Esophagus muscularis mucosa (tissue), 4 donors: ENCODE results near the gene ST7L. TPM values are rescaled to one million over a fixed set of nuclear protein-coding genes. Genes with fewer than 3 reads are reported as not detected.

Source experiments
- DNase-seq: peaks from one replicate; pipeline ENCODE4 v3.0.0-alpha.2; 2017; ENCODE audit errors: extremely low spot score
- H3K27ac ChIP-seq, 4 donors: fragments of 200-600 bp; sonication (generic); replicated peaks in 1 of 4; 1 replicate in 3 of 4; 2 replicates in 1 of 4; pipeline ENCODE4 v1.5.1; 2016 to 2019; ENCODE audit warnings: mild to moderate bottlenecking in 1 of 4
- H3K27me3 ChIP-seq, 4 donors: fragments of 200-600 bp; sonication (generic); one replicate each; pipeline versions ENCODE4 v1.5.1 to v1.6.0; 2016 to 2019
- H3K36me3 ChIP-seq, 4 donors: fragments of 200-600 bp; sonication (generic); one replicate each; pipeline ENCODE4 v1.5.1; 2016 to 2019
- H3K4me1 ChIP-seq, 4 donors: fragments of 200-600 bp; sonication (generic); one replicate each; pipeline ENCODE4 v1.5.1; 2016 to 2019
- H3K4me3 ChIP-seq, 4 donors: fragments of 200-600 bp; sonication (generic); 1 replicate in 2 of 4; 2 replicates in 2 of 4; pipeline ENCODE4 v1.5.1; 2016 to 2019; ENCODE audit warnings: mild to moderate bottlenecking in 4 of 4, moderate library complexity in 1 of 4
- H3K9me3 ChIP-seq, 4 donors: fragments of 200-600 bp; sonication (generic); 1 replicate in 3 of 4; 2 replicates in 1 of 4; pipeline ENCODE4 v1.5.1; 2016 to 2019
- EP300 ChIP-seq: sonication (generic); formaldehyde crosslinking; IDR thresholded peaks from one replicate; pipeline ENCODE4 v1.6.1; 2017; ENCODE audit warnings: antibody characterized with exemption
- POLR2A ChIP-seq: fragments of 450-650 bp; IDR thresholded peaks from one replicate; pipeline ENCODE4 v1.6.1; 2017; ENCODE audit warnings: antibody characterized with exemption, moderate library complexity, mild to moderate bottlenecking, low read depth
- POLR2AphosphoS5 ChIP-seq, 2 donors: sonication (generic); formaldehyde crosslinking; IDR thresholded peaks; one replicate each; pipeline ENCODE4 v1.6.1; 2017; ENCODE audit warnings: antibody characterized with exemption in 2 of 2
- WGBS: methylation state at CpG from one replicate; pipeline ENCODE4 v1.1.5; 2018; 5-methylcytosine and 5-hydroxymethylcytosine counted together
- intact Hi-C: fragments of 100-400 bp; cut with DNase I; formaldehyde crosslinking; loops from one replicate; pipeline ENCODE4 v1.15.1; 2023
- total RNA-seq, 4 donors: library from RNA; depleted of rRNA; stranded (reverse); fragments of >200 nt; gene quantifications; one replicate each; pipeline versions ENCODE4 v1.1.0 to v1.2.1, GENCODE V29; 2016
- TF ChIP-seq, protein P1 (sequence below), 3 experiments: fragments of 200-600 bp in 2 of 3; fragments of 450-650 bp in 1 of 3; sonication (generic) in 2 of 3; IDR thresholded peaks; one replicate each; pipeline ENCODE4 v1.5.1; 2017 to 2019; ENCODE audit warnings: antibody characterized with exemption in 3 of 3, mild to moderate bottlenecking in 2 of 3, moderate library complexity in 1 of 3

ST7L gene
- total RNA-seq, 4 donors from 2014 or later, result 12.9 to 23.0 (median 21.0) TPM

DNA sequence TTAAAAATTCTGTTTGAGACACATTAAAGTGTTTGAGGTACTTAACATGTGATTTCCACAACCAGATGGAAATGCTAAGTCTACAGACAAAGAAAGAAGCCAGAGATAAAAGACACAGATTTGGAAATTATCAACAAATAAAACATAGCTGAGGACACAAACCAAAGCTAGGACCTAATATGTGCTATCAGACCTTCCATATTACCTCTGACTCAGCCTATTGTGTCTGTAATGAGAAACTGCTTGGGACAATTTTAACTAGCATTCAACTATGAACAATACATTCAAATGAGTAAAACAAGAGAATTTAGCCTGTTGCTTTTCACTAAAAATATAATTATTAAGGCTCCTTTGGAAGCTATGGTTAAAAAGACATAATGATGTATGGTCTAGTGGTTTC is 55.6 kb downstream of the ST7L start:
- Histone ChIP-seq H3K27me3 (no peaks in the 10 kb centered on the region), H3K27ac (no peak overlapping the region), H3K4me1 (no peaks in the 10 kb centered on the region), H3K9me3 (no peaks in the 10 kb centered on the region), H3K4me3 (no peak overlapping the region), H3K36me3 (peaks cover 0 to 29% (median 11%) of the 10 kb centered on the region in 4 donors)
- DNase-seq, result no peak
- intact Hi-C loops, result no loop called here
- TF ChIP-seq EP300 (no peak), POLR2A (no peak), POLR2AphosphoS5 (IDR thresholded peaks at IDR 0.05) (no peak)
- TF ChIP-seq, protein P1, sequence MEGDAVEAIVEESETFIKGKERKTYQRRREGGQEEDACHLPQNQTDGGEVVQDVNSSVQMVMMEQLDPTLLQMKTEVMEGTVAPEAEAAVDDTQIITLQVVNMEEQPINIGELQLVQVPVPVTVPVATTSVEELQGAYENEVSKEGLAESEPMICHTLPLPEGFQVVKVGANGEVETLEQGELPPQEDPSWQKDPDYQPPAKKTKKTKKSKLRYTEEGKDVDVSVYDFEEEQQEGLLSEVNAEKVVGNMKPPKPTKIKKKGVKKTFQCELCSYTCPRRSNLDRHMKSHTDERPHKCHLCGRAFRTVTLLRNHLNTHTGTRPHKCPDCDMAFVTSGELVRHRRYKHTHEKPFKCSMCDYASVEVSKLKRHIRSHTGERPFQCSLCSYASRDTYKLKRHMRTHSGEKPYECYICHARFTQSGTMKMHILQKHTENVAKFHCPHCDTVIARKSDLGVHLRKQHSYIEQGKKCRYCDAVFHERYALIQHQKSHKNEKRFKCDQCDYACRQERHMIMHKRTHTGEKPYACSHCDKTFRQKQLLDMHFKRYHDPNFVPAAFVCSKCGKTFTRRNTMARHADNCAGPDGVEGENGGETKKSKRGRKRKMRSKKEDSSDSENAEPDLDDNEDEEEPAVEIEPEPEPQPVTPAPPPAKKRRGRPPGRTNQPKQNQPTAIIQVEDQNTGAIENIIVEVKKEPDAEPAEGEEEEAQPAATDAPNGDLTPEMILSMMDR (IDR thresholded peaks at IDR 0.05), result no peak

DNA sequence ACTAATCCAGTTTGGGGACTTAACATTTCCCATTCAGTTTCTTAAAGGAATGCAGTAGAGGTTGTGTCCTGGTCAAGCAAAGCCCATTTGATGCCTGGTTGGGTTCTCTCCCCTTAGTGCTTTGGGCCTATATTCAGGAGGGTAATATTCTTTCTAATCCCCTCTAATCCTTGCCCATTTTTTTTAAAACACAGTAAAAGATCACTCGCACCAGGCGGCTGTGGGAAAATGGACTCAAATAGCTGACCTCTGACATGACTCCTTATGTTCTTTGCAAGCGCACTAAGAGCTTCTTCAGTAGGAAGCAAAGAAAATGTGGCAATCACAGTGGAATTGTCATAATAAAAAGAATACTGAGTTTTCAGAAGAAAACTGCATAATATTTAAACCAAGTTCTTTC is 60.3 kb downstream of the ST7L start:
- no peak for DNase-seq
- Histone ChIP-seq H3K27ac (no peak overlapping the region), H3K36me3 (peaks cover 0 to 35% (median 6%) of the 10 kb centered on the region in 4 donors), H3K27me3 (no peaks in the 10 kb centered on the region), H3K9me3 (no peaks in the 10 kb centered on the region), H3K4me3 (no peak overlapping the region), H3K4me1 (no peaks in the 10 kb centered on the region)
- intact Hi-C loops, result no loop called here
- 91% methylated on average over 3 of the region's 3 CpGs for WGBS
- TF ChIP-seq POLR2A (no peak), EP300 (no peak), POLR2AphosphoS5 (IDR thresholded peaks at IDR 0.05) (no peak)
- TF ChIP-seq, protein P1 (IDR thresholded peaks at IDR 0.05), result no peak

DNA sequence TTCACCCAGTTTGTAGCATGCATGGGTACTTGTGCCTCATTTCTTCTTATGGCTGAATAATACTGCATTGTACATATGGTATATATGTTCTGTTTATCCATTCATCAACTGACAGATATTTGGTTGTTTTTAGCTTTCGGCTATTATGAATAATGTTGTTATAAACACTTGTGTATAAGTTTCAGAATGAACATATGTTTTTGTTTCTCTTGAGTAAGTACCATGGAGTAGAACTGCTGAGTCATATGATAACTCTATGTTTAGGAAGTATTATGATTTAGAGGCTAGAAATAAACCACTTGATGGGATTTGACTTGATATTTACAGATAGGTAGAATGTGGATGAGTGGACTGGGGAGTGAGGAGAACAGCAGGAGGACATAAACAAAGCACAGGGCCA is 61.6 kb downstream of the ST7L start:
- no peak overlapping the region for H3K27ac ChIP-seq
- H3K4me3 ChIP-seq, result no peak overlapping the region
- H3K9me3 ChIP-seq, result no peaks in the 10 kb centered on the region
- intact Hi-C loops, result no loop called here
- 79% methylated on average over 1 of the region's 1 CpG for WGBS
- TF ChIP-seq POLR2A, result no peak
- TF ChIP-seq POLR2AphosphoS5 (IDR thresholded peaks at IDR 0.05), result no peak
- TF ChIP-seq EP300, result no peak
- TF ChIP-seq, protein P1 (IDR thresholded peaks at IDR 0.05), result no peak
- H3K4me1 ChIP-seq, result no peaks in the 10 kb centered on the region
- H3K36me3 ChIP-seq, result peaks cover 0 to 31% (median 6%) of the 10 kb centered on the region in 4 donors
- DNase-seq, result no peak
- H3K27me3 ChIP-seq, result no peaks in the 10 kb centered on the region

DNA sequence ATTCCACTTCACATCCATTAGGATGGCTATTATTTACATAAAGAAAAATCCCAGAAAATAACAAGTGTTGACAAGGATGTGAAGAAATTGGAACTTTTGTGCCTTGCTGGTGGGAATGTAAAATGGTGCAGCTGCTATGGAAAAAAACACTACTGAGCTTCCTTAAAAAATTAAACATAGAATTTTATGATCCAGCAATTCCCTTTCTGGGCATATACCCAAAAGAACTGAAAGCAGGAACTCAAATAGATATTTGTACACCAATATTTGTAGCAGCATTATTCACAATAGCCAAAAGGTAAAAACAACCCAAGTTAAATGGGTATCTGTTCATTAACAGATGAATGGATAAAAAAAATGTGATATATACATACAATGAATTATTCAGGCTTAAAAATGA is 64.5 kb downstream of the ST7L start:
- TF ChIP-seq POLR2A (no peak), EP300 (no peak), POLR2AphosphoS5 (IDR thresholded peaks at IDR 0.05) (no peak)
- TF ChIP-seq, protein P1 (IDR thresholded peaks at IDR 0.05), result no peak
- Histone ChIP-seq H3K27me3 (peaks cover 0 to 3% (median 0%) of the 10 kb centered on the region in 4 donors), H3K27ac (no peak overlapping the region), H3K4me3 (no peak overlapping the region), H3K9me3 (no peaks in the 10 kb centered on the region), H3K4me1 (no peaks in the 10 kb centered on the region), H3K36me3 (peaks cover 0 to 18% (median 8%) of the 10 kb centered on the region in 4 donors)
- intact Hi-C loops, result no loop called here
- DNase-seq, result no peak

DNA sequence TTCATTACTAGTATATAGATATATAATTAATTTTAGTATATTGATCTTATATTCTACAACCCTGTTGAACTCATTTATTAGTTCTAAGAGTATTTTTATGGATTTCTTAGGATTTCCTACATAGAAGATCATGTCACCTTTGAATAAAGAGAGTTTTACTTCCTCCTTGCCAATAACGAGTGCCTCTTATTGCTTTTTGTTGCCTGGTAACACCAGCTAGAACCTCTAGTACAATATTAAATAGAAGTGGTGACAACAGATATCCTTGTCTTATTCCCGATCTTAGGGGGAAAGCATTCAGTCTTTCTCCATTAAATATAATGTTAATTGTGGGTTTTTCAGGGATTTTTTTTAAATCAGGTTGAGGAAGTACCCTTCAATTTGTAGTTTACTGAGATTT is 69.4 kb downstream of the ST7L start:
- no peak for DNase-seq
- Histone ChIP-seq H3K27ac (no peak overlapping the region), H3K9me3 (no peaks in the 10 kb centered on the region), H3K4me3 (no peak overlapping the region), H3K27me3 (peaks cover 0 to 3% (median 0%) of the 10 kb centered on the region in 4 donors), H3K4me1 (peaks cover 0 to 10% (median 4%) of the 10 kb centered on the region in 4 donors), H3K36me3 (peaks cover 0 to 33% (median 15%) of the 10 kb centered on the region in 4 donors)
- TF ChIP-seq EP300 (no peak), POLR2A (no peak), POLR2AphosphoS5 (IDR thresholded peaks at IDR 0.05) (no peak)
- TF ChIP-seq, protein P1 (IDR thresholded peaks at IDR 0.05), result no peak
- 88% methylated on average over 2 of the region's 2 CpGs for WGBS
- intact Hi-C loops, result no loop called here
